Transverse colon (tissue), 4 donors: ENCODE data around the gene PIH1D2.

Source experiments
- CTCF ChIP-seq, 5 experiments: fragments of 200-600 bp in 3 of 5; fragments of 450-650 bp in 2 of 5; sonication (generic) in 3 of 5; IDR thresholded peaks; 1 replicate in 2 of 5; 2 replicates in 3 of 5; pipeline ENCODE4 v1.5.1; 2016 to 2017; ENCODE audit warnings: antibody characterized with exemption in 5 of 5, inconsistent platforms in 3 of 5, mild to moderate bottlenecking in 2 of 5, moderate library complexity in 1 of 5
- POLR2A ChIP-seq: fragments of 450-650 bp; IDR thresholded peaks from one replicate; pipeline ENCODE4 v1.6.1; 2016; ENCODE audit warnings: antibody characterized with exemption, mild to moderate bottlenecking, moderate library complexity
- POLR2AphosphoS5 ChIP-seq, 3 donors: sonication (generic); formaldehyde crosslinking; IDR thresholded peaks; one replicate each; pipeline ENCODE4 v1.6.1; 2016; ENCODE audit warnings: antibody characterized with exemption in 3 of 3

GRCh38 chr11:112044961-112045360 is 28.9 kb downstream of the PIH1D2 start:
- no peak for TF ChIP-seq CTCF (IDR thresholded peaks at IDR 0.05)
- no peak for TF ChIP-seq POLR2A
- TF ChIP-seq POLR2AphosphoS5 (IDR thresholded peaks at IDR 0.05): no peak
